Measurements from ENCODE around the gene TPSB2.
"Not testable (repeated sequence)": the region's sequence is repeated elsewhere in the genome, so short reads cannot be mapped to it uniquely, and the experiment has no call there.

The TPSB2 gene

GRCh38 chr16:1261131-1261892 lies 31.3 kb upstream of the TPSB2 start:
- DNase-seq (ENCODE audit: low read depth): no peak

GRCh38 chr16:1260101-1260680 lies 30.2 kb upstream of the TPSB2 start:
- no peak for DNase-seq (ENCODE audit: low read depth)

- DNase-seq (ENCODE audit: low read depth): no peak
Observed at GRCh38 chr16:1259760-1260068, 29.7 kb upstream of the TPSB2 start.

GRCh38 chr16:1258906-1259759 lies 29.1 kb upstream of the TPSB2 start:
- DNase-seq (ENCODE audit: low read depth): no peak

- no peak for DNase-seq (ENCODE audit: low read depth)
Observed at GRCh38 chr16:1258225-1258600, 28.2 kb upstream of the TPSB2 start.

GRCh38 chr16:1257561-1258224 lies 27.7 kb upstream of the TPSB2 start:
- no peak for DNase-seq (ENCODE audit: low read depth)

- no peak for DNase-seq (ENCODE audit: low read depth)
Observed at GRCh38 chr16:1256874-1257322, 26.9 kb upstream of the TPSB2 start.

GRCh38 chr16:1256296-1256873 lies 26.4 kb upstream of the TPSB2 start:
- not testable (repeated sequence) for DNase-seq (ENCODE audit: low read depth)

- DNase-seq (ENCODE audit: low read depth): not testable (repeated sequence)
Observed at GRCh38 chr16:1255276-1256122, 25.5 kb upstream of the TPSB2 start, which contains the start of gene TPSD1. Gene TPSD1, plus strand, starts transcription at chr16:1256069. Its CDS starts 212 bp downstream, at chr16:1256281.

- DNase-seq (ENCODE audit: low read depth): not testable (repeated sequence)
Observed at GRCh38 chr16:1254821-1255220, 24.8 kb upstream of the TPSB2 start.

GRCh38 chr16:1253701-1254364 lies 23.8 kb upstream of the TPSB2 start:
- DNase-seq (ENCODE audit: low read depth): not testable (repeated sequence)

- not testable (repeated sequence) for DNase-seq (ENCODE audit: low read depth)
Observed at GRCh38 chr16:1249031-1249755, 19.2 kb upstream of the TPSB2 start.

GRCh38 chr16:1247903-1248537 lies 18.0 kb upstream of the TPSB2 start:
- not testable (repeated sequence) for DNase-seq (ENCODE audit: low read depth)

GRCh38 chr16:1245452-1246020 lies 15.6 kb upstream of the TPSB2 start:
- DNase-seq (ENCODE audit: low read depth): no peak

GRCh38 chr16:1244881-1245280 lies 14.9 kb upstream of the TPSB2 start:
- no peak for DNase-seq (ENCODE audit: low read depth)

- DNase-seq (ENCODE audit: low read depth): not testable (repeated sequence)
Observed at GRCh38 chr16:1243907-1244850, 14.2 kb upstream of the TPSB2 start.

GRCh38 chr16:1243363-1243762 lies 13.4 kb upstream of the TPSB2 start:
- DNase-seq (ENCODE audit: low read depth): not testable (repeated sequence)

GRCh38 chr16:1241081-1241480 lies 11.1 kb upstream of the TPSB2 start:
- not testable (repeated sequence) for DNase-seq (ENCODE audit: low read depth)
